GM21786 (cell line): Measurements from ENCODE around the gene ICE2.
A peak's percentile ranks its signal among the peaks of the same experiment; 100 is the strongest.

ENCODE experiments used
- ATAC-seq: cut with Tn5 transposase; IDR thresholded peaks from one replicate; pipeline ENCODE4 v1.9.1; 2021; ENCODE audit not compliant: unreplicated experiment

ICE2 gene

GRCh38 chr15:60391722-60392315, 87.1 kb downstream of the ICE2 start:
- ATAC-seq, result no peak

GRCh38 chr15:60390871-60391501, 88.0 kb downstream of the ICE2 start:
- no peak for ATAC-seq

- no peak for ATAC-seq
Measured at GRCh38 chr15:60390231-60390630, 88.7 kb downstream of the ICE2 start.

- peak; percentile 73 for ATAC-seq
Measured at GRCh38 chr15:60389261-60390077, 89.5 kb downstream of the ICE2 start.

- ATAC-seq, result no peak
Measured at GRCh38 chr15:60387321-60387720, 91.6 kb downstream of the ICE2 start.

GRCh38 chr15:60386615-60387014, 92.3 kb downstream of the ICE2 start:
- ATAC-seq, result no peak

GRCh38 chr15:60385620-60386552, 93.1 kb downstream of the ICE2 start:
- no peak for ATAC-seq

- ATAC-seq, result no peak
Measured at GRCh38 chr15:60384526-60385126, 94.3 kb downstream of the ICE2 start.

GRCh38 chr15:60384053-60384452, 94.9 kb downstream of the ICE2 start:
- no peak for ATAC-seq

GRCh38 chr15:60382773-60383674, 95.9 kb downstream of the ICE2 start:
- no peak for ATAC-seq

- ATAC-seq, result no peak
Measured at GRCh38 chr15:60381148-60381788, 97.7 kb downstream of the ICE2 start.

GRCh38 chr15:60379525-60380274, 99.2 kb downstream of the ICE2 start:
- no peak for ATAC-seq

- no peak for ATAC-seq
Measured at GRCh38 chr15:60379185-60379524, 99.8 kb downstream of the ICE2 start.

GRCh38 chr15:60376677-60377095, 102.3 kb downstream of the ICE2 start:
- no peak for ATAC-seq

- ATAC-seq, result no peak
Measured at GRCh38 chr15:60375306-60375705, 103.6 kb downstream of the ICE2 start.

GRCh38 chr15:60374628-60375081, 104.3 kb downstream of the ICE2 start:
- no peak for ATAC-seq

- ATAC-seq, result no peak
Measured at GRCh38 chr15:60374209-60374608, 104.7 kb downstream of the ICE2 start.

- no peak for ATAC-seq
Measured at GRCh38 chr15:60373745-60374144, 105.2 kb downstream of the ICE2 start.
